Fibroblast of pulmonary artery (primary cell): Measurements from ENCODE around the gene RAD21L1.
A peak's percentile ranks its signal among the peaks of the same experiment; 100 is the strongest.
"Not testable (repeated sequence)": the region's sequence is repeated elsewhere in the genome, so short reads cannot be mapped to it uniquely, and the experiment has no call there.

Source experiments
- DNase-seq: peaks from one replicate; pipeline ENCODE4 v3.0.0-alpha.2; 2010; ENCODE audit warnings: low read depth
- H3K4me3 ChIP-seq: replicated peaks from 2 replicates; pipeline ENCODE4 v1.5.1; 2011; ENCODE audit warnings: low read depth, mild to moderate bottlenecking, control low read depth, low read length, moderate library complexity
- TF ChIP-seq, protein P1 (sequence below): IDR thresholded peaks from 2 replicates; pipeline ENCODE4 v1.5.1; 2011; ENCODE audit warnings: mild to moderate bottlenecking, control low read depth, low read length, inconsistent platforms; ENCODE audit errors: missing control alignments

The RAD21L1 gene

DNA sequence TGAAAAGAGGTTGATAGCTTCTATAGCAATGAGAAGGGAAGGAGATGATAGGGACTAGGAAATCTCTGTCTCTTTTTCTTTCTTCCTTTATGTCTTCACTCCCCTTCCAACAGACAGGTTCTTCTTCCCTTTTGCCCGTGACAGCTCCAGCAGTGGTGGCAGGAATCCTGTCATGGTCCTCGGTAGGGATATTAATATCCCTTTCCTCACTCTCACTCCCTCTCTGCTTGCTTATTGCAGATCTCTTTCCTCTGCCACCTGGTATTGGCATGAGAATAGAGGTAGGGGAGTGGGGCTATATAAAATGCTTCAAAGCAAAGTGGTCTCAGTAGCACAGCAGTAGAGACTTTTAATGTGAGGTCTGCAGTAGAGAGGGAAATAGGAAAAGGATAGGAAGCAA is 19.7 kb downstream of the RAD21L1 start:
- DNase-seq, result no peak
- H3K4me3 ChIP-seq, result no peak overlapping the region
- TF ChIP-seq, protein P1, sequence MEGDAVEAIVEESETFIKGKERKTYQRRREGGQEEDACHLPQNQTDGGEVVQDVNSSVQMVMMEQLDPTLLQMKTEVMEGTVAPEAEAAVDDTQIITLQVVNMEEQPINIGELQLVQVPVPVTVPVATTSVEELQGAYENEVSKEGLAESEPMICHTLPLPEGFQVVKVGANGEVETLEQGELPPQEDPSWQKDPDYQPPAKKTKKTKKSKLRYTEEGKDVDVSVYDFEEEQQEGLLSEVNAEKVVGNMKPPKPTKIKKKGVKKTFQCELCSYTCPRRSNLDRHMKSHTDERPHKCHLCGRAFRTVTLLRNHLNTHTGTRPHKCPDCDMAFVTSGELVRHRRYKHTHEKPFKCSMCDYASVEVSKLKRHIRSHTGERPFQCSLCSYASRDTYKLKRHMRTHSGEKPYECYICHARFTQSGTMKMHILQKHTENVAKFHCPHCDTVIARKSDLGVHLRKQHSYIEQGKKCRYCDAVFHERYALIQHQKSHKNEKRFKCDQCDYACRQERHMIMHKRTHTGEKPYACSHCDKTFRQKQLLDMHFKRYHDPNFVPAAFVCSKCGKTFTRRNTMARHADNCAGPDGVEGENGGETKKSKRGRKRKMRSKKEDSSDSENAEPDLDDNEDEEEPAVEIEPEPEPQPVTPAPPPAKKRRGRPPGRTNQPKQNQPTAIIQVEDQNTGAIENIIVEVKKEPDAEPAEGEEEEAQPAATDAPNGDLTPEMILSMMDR, result no peak

GRCh38 chr20:1247689-1248088 is 21.8 kb downstream of the RAD21L1 start:
- TF ChIP-seq, protein P1, result no peak
- no peak for DNase-seq
- no peak overlapping the region for H3K4me3 ChIP-seq

DNA sequence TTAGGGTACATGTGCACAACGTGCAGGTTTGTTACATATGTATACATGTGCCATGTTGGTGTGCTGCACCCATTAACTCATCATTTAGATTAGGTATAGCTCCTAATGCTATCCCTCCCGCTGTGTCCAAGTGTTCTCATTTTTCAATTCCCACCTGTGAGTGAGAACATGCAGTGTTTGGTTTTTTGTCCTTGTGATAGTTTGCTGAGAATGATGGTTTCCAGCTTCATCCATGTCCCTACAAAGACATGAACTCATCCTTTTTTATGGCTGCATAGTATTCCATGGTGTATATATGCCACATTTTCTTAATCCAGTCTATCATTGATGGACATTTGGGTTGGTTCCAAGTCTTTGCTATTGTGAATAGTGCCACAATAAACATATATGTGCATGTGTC is 24.4 kb downstream of the RAD21L1 start:
- not testable (repeated sequence) for DNase-seq, H3K4me3 ChIP-seq

- DNase-seq, result no peak
- H3K4me3 ChIP-seq, result no peak overlapping the region
- TF ChIP-seq, protein P1, result no peak
Measured at GRCh38 chr20:1252416-1252815, 26.6 kb downstream of the RAD21L1 start.

GRCh38 chr20:1254254-1254653 is 28.4 kb downstream of the RAD21L1 start:
- TF ChIP-seq, protein P1, result no peak
- DNase-seq, result no peak

GRCh38 chr20:1255675-1256074 is 29.8 kb downstream of the RAD21L1 start:
- TF ChIP-seq, protein P1, result no peak
- no peak for DNase-seq
- H3K4me3 ChIP-seq, result no peak overlapping the region

More at GRCh38 chr20:1254254-1254653, 28.4 kb downstream of the RAD21L1 start:
- H3K4me3 ChIP-seq, result no peak overlapping the region

GRCh38 chr20:1263853-1264252 is 38.0 kb downstream of the RAD21L1 start:
- DNase-seq, result peak; percentile 35
- no peak overlapping the region for H3K4me3 ChIP-seq
- TF ChIP-seq, protein P1, result no peak

DNA sequence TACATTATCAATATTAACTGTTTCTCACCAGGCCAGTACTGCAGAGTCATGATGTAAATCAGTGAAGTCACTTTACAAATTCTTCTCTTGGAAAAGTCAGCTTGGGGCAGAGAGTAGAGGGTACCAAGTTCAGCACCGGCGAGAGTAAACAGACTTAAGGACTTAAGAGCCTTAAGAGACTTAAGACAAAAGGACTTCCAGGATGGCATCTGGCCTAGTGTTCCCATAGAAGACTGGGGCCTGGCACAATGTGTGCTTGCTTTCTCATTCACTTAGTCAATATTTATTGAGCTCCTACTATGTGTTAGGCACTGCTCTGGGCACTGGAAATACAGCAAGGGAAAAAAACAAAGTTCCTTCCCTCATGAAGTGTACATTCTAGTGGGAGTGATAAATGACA is 38.9 kb downstream of the RAD21L1 start:
- DNase-seq, result no peak
- TF ChIP-seq, protein P1, result no peak
- H3K4me3 ChIP-seq, result no peak overlapping the region
